ENCODE results near the gene LOXL3. TPM values are rescaled to one million over a fixed set of nuclear protein-coding genes. Genes with fewer than 3 reads are reported as not detected.

LOXL3 gene
- total RNA-seq, 1 experiment from 2014 or later = 29.0 TPM

DNA sequence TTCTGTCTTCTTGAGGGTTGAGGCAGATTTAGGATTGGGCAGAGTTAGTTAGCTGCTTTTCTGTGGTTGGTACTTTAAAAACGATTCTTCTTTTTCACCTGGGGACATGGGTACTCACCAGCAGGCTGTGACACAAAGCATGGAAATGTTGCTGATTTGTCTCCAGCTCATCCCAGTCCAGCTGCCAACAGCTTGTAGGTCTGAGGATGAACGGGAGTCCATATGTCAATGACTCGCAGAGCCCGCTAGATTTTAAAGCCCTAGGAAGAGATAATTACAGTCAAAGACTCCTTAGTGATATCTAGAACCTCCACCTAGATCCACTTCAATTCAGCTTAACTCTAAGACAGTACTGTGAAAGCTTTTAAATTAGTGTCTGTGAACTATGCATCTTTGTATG is 21.6 kb upstream of the LOXL3 start:
- H3K9ac ChIP-seq (ENCODE audit: extremely low read depth, insufficient read length, low read length) = no peak overlapping the region
- H3K23ac ChIP-seq (ENCODE audit: insufficient read length, low read depth, low read length) = no peak overlapping the region
- peaks cover 3% of the 10 kb centered on the region; the same call in 1 of the 2 replicates for H3K27me3 Mint-ChIP-seq (ENCODE audit: low read depth)
- H2BK20ac ChIP-seq (ENCODE audit: low read depth, low read length, poor library complexity, severe bottlenecking) = no peak overlapping the region
- H3T11ph ChIP-seq (ENCODE audit: low read length) = no peak overlapping the region
- no peaks in the 10 kb centered on the region for H3K36me3 Mint-ChIP-seq (ENCODE audit: insufficient read depth in 1 of 3, low read depth in 3 of 3)
- H3K18ac ChIP-seq (ENCODE audit: insufficient read length, low read depth, low read length) = no peak overlapping the region
- no peak overlapping the region for H3K56ac ChIP-seq (ENCODE audit: insufficient read length, low read depth, low read length)
- H3K4me2 ChIP-seq (ENCODE audit: insufficient read depth, insufficient read length, low read length) = no peak overlapping the region
- H3K27ac ChIP-seq (ENCODE audit: insufficient read length, low read depth, low read length) = no peak overlapping the region
- no peak for DNase-seq
- no peak overlapping the region for H2AFZ ChIP-seq (ENCODE audit: low read length)
- H3K27me3 ChIP-seq (ENCODE audit: insufficient read depth, low read length) = no peaks in the 10 kb centered on the region
- H4K20me1 ChIP-seq (ENCODE audit: control insufficient read depth, insufficient read depth, insufficient read length) = no peaks in the 10 kb centered on the region
- H3K9me3 ChIP-seq (ENCODE audit: control insufficient read depth, low read depth, low read length) = no peaks in the 10 kb centered on the region
- H3K9me3 Mint-ChIP-seq = no peaks in the 10 kb centered on the region
- no peak overlapping the region for H4K5ac ChIP-seq (ENCODE audit: insufficient read length, low read depth, low read length)
- no peak overlapping the region for H3K14ac ChIP-seq (ENCODE audit: insufficient read depth, low read length)
- TF ChIP-seq CTCF (conservative IDR thresholded peaks at IDR 0.05) = no peak
- no CpG with 5 or more reads among the region's 4 CpGs for WGBS (ENCODE audit: extremely low coverage, insufficient read length, low lambda C conversion rate)
- no peak overlapping the region for H4K91ac ChIP-seq (ENCODE audit: insufficient read length, low read depth, low read length)
- H3K4me1 Mint-ChIP-seq = peaks cover 2 to 3% of the 10 kb centered on the region in 2 experiments; a peak in 1 of 4 replicates
- no peak overlapping the region for H2BK12ac ChIP-seq (ENCODE audit: insufficient read length, low read depth, low read length)
- H3K27ac Mint-ChIP-seq = no peak overlapping the region
- H4K8ac ChIP-seq (replicated peaks; ENCODE audit: insufficient read length, low read depth, low read length) = no peak overlapping the region
- H3K4me1 ChIP-seq (ENCODE audit: insufficient read depth, low read length) = no peaks in the 10 kb centered on the region
- H3K4me3 Mint-ChIP-seq = no peak overlapping the region
- H2AK5ac ChIP-seq (ENCODE audit: insufficient read length, low read length) = no peak overlapping the region
- H3K23me2 ChIP-seq (ENCODE audit: insufficient read length, low read depth, low read length, poor library complexity, severe bottlenecking) = no peaks in the 10 kb centered on the region
- H3K79me1 ChIP-seq (ENCODE audit: insufficient read depth, low read depth, low read length, poor library complexity, severe bottlenecking) = no peaks in the 10 kb centered on the region
- no peak overlapping the region for H2BK5ac ChIP-seq (ENCODE audit: insufficient read length, low read length)
- H2BK120ac ChIP-seq (ENCODE audit: low read depth, low read length, poor library complexity, severe bottlenecking) = no peak overlapping the region
- H3K79me2 ChIP-seq (ENCODE audit: insufficient read depth, low read length) = no peaks in the 10 kb centered on the region
- H2BK15ac ChIP-seq (ENCODE audit: low read depth, low read length) = no peak overlapping the region
- no peak overlapping the region for H3K4ac ChIP-seq (ENCODE audit: low read depth, low read length)

Data from H9 (cell line).